Measurements from ENCODE around the gene SOSTDC1. TPM values are rescaled to one million over a fixed set of nuclear protein-coding genes. Genes with fewer than 3 reads are reported as not detected.
"Not testable (repeated sequence)": the region's sequence is repeated elsewhere in the genome, so short reads cannot be mapped to it uniquely, and the experiment has no call there.

The SOSTDC1 gene
- total RNA-seq, 1 donor from 2014 or later, result 0.85 TPM

GRCh38 chr7:16462431-16462889 lies 3.1 kb downstream of the SOSTDC1 start:
- no peaks in the 10 kb centered on the region for H3K9me3 ChIP-seq (replicated peaks)
- intact Hi-C loops (cut with micrococcal nuclease), result no loop called here
- H3K4me1 ChIP-seq, result peaks cover 12% of the 10 kb centered on the region
- peaks cover 21% of the 10 kb centered on the region for H3K27me3 ChIP-seq (ENCODE audit: low read depth)
- no peak overlapping the region for H3K4me3 ChIP-seq
- no peak overlapping the region for H3K27ac ChIP-seq (replicated peaks)
- no peaks in the 10 kb centered on the region for H3K36me3 ChIP-seq
- DNase-seq, result no peak
- TF ChIP-seq, protein P1, sequence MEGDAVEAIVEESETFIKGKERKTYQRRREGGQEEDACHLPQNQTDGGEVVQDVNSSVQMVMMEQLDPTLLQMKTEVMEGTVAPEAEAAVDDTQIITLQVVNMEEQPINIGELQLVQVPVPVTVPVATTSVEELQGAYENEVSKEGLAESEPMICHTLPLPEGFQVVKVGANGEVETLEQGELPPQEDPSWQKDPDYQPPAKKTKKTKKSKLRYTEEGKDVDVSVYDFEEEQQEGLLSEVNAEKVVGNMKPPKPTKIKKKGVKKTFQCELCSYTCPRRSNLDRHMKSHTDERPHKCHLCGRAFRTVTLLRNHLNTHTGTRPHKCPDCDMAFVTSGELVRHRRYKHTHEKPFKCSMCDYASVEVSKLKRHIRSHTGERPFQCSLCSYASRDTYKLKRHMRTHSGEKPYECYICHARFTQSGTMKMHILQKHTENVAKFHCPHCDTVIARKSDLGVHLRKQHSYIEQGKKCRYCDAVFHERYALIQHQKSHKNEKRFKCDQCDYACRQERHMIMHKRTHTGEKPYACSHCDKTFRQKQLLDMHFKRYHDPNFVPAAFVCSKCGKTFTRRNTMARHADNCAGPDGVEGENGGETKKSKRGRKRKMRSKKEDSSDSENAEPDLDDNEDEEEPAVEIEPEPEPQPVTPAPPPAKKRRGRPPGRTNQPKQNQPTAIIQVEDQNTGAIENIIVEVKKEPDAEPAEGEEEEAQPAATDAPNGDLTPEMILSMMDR (IDR thresholded peaks at IDR 0.05; ENCODE audit: borderline replicate concordance), result no peak

- Histone ChIP-seq H3K27ac (replicated peaks) (no peak overlapping the region), H3K9me3 (replicated peaks) (peaks cover 6% of the 10 kb centered on the region), H3K27me3 (ENCODE audit: low read depth) (peaks cover 21% of the 10 kb centered on the region), H3K4me3 (no peak overlapping the region), H3K36me3 (no peaks in the 10 kb centered on the region), H3K4me1 (peaks cover 12% of the 10 kb centered on the region)
- intact Hi-C loops (cut with micrococcal nuclease), result no loop called here
- DNase-seq, result no peak
- TF ChIP-seq, protein P1 (IDR thresholded peaks at IDR 0.05; ENCODE audit: borderline replicate concordance), result no peak
Observed at GRCh38 chr7:16460789-16461493, 4.6 kb downstream of the SOSTDC1 start.

DNA sequence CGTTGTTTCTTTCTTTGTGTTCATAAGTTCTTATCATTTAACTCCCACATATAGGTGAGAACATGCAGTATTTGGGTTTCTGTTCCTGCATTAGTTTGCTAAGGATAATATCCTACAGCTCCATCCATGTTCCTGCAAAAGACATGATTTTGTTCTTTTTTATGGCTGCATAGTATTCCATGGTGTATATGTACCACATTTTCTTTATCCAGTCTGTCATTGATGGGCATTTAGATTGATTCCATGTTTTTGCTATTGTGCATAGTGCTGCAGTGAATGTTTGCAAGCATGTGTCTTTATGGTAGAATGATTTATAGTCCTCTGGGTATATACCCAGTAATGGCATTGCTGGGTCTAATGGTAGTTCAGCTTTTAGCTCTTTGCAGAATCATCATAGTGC lies 9.2 kb downstream of the SOSTDC1 start:
- H3K9me3 ChIP-seq (replicated peaks); intact Hi-C loops (cut with micrococcal nuclease); DNase-seq; H3K36me3 ChIP-seq; H3K27ac ChIP-seq (replicated peaks); H3K27me3 ChIP-seq (ENCODE audit: low read depth); H3K4me1 ChIP-seq; H3K4me3 ChIP-seq: not testable (repeated sequence)

DNA sequence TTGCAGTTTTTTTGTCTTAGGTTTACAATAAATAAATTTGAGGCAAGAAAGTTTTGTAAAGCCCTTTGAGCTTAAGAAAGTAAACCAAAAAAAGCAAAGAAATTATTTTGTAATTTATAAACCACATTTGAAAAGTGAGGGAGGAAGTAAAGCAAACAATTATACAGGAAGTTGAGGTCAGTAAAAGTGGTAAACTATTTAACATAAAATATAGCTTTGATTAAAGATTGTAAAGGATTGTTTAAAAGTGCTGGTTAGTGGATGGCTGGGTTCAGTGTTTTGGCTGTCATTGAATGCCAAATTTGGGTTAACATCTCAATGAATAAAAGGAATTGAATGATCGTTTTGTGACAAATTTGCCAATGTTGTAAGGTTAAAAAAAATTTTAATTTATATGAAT lies 9.9 kb downstream of the SOSTDC1 start:
- H3K36me3 ChIP-seq, result no peaks in the 10 kb centered on the region
- intact Hi-C loops (cut with micrococcal nuclease), result no loop called here
- TF ChIP-seq, protein P1 (IDR thresholded peaks at IDR 0.05; ENCODE audit: borderline replicate concordance), result no peak
- no peaks in the 10 kb centered on the region for H3K27me3 ChIP-seq (ENCODE audit: low read depth)
- DNase-seq, result no peak
- peaks cover 6% of the 10 kb centered on the region for H3K9me3 ChIP-seq (replicated peaks)
- no peaks in the 10 kb centered on the region for H3K4me1 ChIP-seq
- H3K27ac ChIP-seq (replicated peaks), result no peak overlapping the region
- H3K4me3 ChIP-seq, result no peak overlapping the region

DNA sequence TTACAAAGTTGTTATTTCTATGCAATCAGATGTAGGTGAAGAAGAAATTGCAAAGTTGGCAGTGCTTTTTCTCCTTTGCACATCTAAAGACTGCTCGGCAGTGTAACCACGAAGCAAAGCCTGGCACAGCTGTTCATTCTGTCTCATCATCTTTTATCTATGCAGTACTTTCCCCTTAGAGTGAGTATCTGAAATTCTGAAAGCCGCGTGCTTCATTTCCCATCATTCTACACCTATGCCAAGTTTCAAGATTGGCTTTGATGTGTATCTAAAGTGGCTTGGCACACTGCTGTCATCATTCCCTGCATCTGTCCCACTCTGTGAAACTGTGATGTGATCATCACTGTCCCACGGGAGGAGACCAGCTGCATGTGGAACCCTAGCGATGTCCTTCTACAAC lies 15.2 kb downstream of the SOSTDC1 start:
- Histone ChIP-seq H3K36me3 (no peaks in the 10 kb centered on the region), H3K4me1 (no peaks in the 10 kb centered on the region), H3K4me3 (no peak overlapping the region), H3K27me3 (ENCODE audit: low read depth) (no peaks in the 10 kb centered on the region), H3K9me3 (replicated peaks) (no peaks in the 10 kb centered on the region), H3K27ac (replicated peaks) (no peak overlapping the region)
- intact Hi-C loops (cut with micrococcal nuclease), result no loop called here
- TF ChIP-seq, protein P1 (IDR thresholded peaks at IDR 0.05; ENCODE audit: borderline replicate concordance), result no peak
- DNase-seq, result no peak

- H3K27me3 ChIP-seq (ENCODE audit: low read depth), result no peaks in the 10 kb centered on the region
- H3K9me3 ChIP-seq (replicated peaks), result no peaks in the 10 kb centered on the region
- no peaks in the 10 kb centered on the region for H3K36me3 ChIP-seq
- H3K4me1 ChIP-seq, result no peaks in the 10 kb centered on the region
- H3K4me3 ChIP-seq, result no peak overlapping the region
- DNase-seq, result no peak
- H3K27ac ChIP-seq (replicated peaks), result no peak overlapping the region
- intact Hi-C loops (cut with micrococcal nuclease), result no loop called here
- TF ChIP-seq, protein P1 (IDR thresholded peaks at IDR 0.05; ENCODE audit: borderline replicate concordance), result no peak
Observed at GRCh38 chr7:16447876-16448275, 17.7 kb downstream of the SOSTDC1 start.
